ENCODE data around the gene DES.

GRCh38 chr2:219426534-219427136 is 8.5 kb downstream of the DES start:
- TF ChIP-seq ZNF639 (CRISPR knock-in tag; conservative IDR thresholded peaks at IDR 0.05 in 1 of 2, IDR thresholded peaks at IDR 0.05 in 1 of 2) (no peak), ZNF274 (IDR thresholded peaks at IDR 0.05; ENCODE audit: borderline replicate concordance, low read depth, low read length) (no peak), ZNF354B (CRISPR knock-in tag; IDR thresholded peaks at IDR 0.05) (no peak), PYGO2 (tag; IDR thresholded peaks at IDR 0.05) (no peak)

All from K562 (cell line).